Muscle of leg (tissue), 11 donors: ENCODE measurements around the gene DVL3. TPM values are rescaled to one million over a fixed set of nuclear protein-coding genes. Genes with fewer than 3 reads are reported as not detected.

Source experiments
- DNase-seq: peaks from one replicate; pipeline ENCODE4 v3.0.0; 2013
- H3K27ac ChIP-seq: one replicate; pipeline ENCODE4 v1.5.1; 2013; ENCODE audit warnings: mild to moderate bottlenecking, low read length, control low read depth
- H3K27me3 ChIP-seq: one replicate; pipeline ENCODE4 v1.6.1; 2013; ENCODE audit warnings: low read length; ENCODE audit not compliant: control insufficient read depth, insufficient read depth
- H3K36me3 ChIP-seq: one replicate; pipeline ENCODE4 v1.6.1; 2013; ENCODE audit warnings: low read length; ENCODE audit not compliant: control insufficient read depth, insufficient read depth
- H3K4me1 ChIP-seq: one replicate; pipeline ENCODE4 v1.6.1; 2013; ENCODE audit warnings: low read length; ENCODE audit not compliant: control insufficient read depth, insufficient read depth
- H3K4me3 ChIP-seq: one replicate; pipeline ENCODE4 v1.5.1; 2013; ENCODE audit warnings: low read length, control low read depth
- H3K9me3 ChIP-seq: replicated peaks from 2 replicates; pipeline ENCODE4 v1.6.1; 2013; ENCODE audit warnings: low read depth, low read length; ENCODE audit not compliant: control insufficient read depth
- WGBS: methylation state at CpG from one replicate; pipeline ENCODE4 v1.1.5; 2013; ENCODE audit warnings: missing lambda C conversion rate; ENCODE audit not compliant: insufficient coverage; 5-methylcytosine and 5-hydroxymethylcytosine counted together
- polyA plus RNA-seq, 8 donors: library from polyadenylated mRNA; unstranded; fragments of 120-200 nt; gene quantifications; one replicate each; pipeline versions ENCODE4 v1.2.1 to v1.2.3, GENCODE V29; 2013; ENCODE audit warnings: inconsistent platforms in 1 of 8, low replicate concordance in 1 of 8; ENCODE audit not compliant: insufficient read length in 8 of 8, insufficient read depth in 1 of 8
- total RNA-seq: library from RNA; stranded (reverse); fragments of 120-200 nt; gene quantifications from one replicate; pipeline ENCODE4 v1.2.4, GENCODE V29; 2013

The DVL3 gene
- total and polyA plus RNA-seq, 9 donors = 37.1 to 96.9 (median 86.8) TPM

DNA sequence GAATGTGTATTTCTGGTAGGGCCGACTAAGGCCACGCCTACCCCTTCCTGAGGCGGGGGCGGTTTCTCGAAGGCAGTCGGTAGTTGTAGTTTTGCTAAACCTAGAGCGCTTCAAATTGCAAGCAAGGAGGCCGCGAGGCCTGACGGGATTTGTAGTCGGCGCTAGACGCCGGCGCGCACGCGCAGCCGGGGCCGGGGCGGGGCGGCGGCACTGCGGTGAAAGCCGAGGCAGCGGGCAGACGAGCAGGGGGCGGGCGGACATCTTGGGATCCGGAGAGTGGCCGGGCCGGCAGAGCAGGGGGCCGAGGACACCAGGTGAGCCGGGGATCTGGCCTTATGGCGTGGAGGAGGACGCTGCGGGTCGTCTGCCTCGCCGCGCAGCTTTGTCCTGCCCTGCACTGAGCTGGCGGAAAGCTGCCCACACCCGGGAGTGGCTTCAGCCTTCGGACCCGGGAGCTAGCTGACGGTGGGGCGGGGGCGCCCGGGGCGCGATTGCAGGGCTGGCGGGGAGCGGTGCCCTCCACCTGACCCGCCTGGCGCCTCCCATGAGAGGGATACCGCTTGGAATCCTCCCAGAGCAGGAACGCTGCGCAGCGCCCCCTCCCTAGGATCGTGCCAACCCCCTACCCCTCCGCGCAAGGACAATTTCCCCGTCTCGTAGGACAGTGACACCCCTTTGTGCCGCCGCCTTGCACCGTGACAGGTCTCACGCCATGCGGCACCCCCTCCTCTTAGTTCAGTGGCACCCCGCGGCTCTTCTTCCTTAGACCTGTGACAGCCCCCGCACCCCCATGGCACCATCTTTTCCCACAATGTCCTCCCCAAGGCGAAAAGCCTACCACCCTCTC is 19.7 kb downstream of the DVL3 start, which contains the start of gene AP2M1:
Gene AP2M1 (plus strand): TSS at position 210 of the 847 bp plus-strand sequence. CDS start 2,139 bp downstream, outside the sequence.
- peak; percentile 100 for DNase-seq
- no peaks in the 10 kb centered on the region for H3K27me3 ChIP-seq
- H3K9me3 ChIP-seq = no peaks in the 10 kb centered on the region
- H3K4me1 ChIP-seq = peaks cover 39% of the 10 kb centered on the region
- peak within 1 kb of the TSS; percentile 61 for H3K4me3 ChIP-seq
- WGBS = under 1% methylated on average over 73 of the region's 73 CpGs
- peaks cover 65% of the 10 kb centered on the region for H3K36me3 ChIP-seq
- H3K27ac ChIP-seq = peak within 1 kb of the TSS; percentile 74

GRCh38 chr3:184175506-184175905 is 20.3 kb downstream of the DVL3 start:
- Histone ChIP-seq H3K4me3 (peak overlapping the region; percentile 61), H3K4me1 (peaks cover 39% of the 10 kb centered on the region), H3K9me3 (no peaks in the 10 kb centered on the region), H3K27ac (peak overlapping the region; percentile 74), H3K36me3 (peaks cover 67% of the 10 kb centered on the region), H3K27me3 (no peaks in the 10 kb centered on the region)
- 0% methylated on average over 4 of the region's 8 CpGs for WGBS
- no peak for DNase-seq

GRCh38 chr3:184175981-184176376 is 20.8 kb downstream of the DVL3 start:
- DNase-seq = no peak
- H3K36me3 ChIP-seq = peaks cover 67% of the 10 kb centered on the region
- peak overlapping the region; percentile 81 for H3K27ac ChIP-seq
- H3K4me1 ChIP-seq = peaks cover 39% of the 10 kb centered on the region
- no peaks in the 10 kb centered on the region for H3K27me3 ChIP-seq
- no CpG with 5 or more reads among the region's 3 CpGs for WGBS
- H3K9me3 ChIP-seq = no peaks in the 10 kb centered on the region
- peak overlapping the region; percentile 61 for H3K4me3 ChIP-seq

DNA sequence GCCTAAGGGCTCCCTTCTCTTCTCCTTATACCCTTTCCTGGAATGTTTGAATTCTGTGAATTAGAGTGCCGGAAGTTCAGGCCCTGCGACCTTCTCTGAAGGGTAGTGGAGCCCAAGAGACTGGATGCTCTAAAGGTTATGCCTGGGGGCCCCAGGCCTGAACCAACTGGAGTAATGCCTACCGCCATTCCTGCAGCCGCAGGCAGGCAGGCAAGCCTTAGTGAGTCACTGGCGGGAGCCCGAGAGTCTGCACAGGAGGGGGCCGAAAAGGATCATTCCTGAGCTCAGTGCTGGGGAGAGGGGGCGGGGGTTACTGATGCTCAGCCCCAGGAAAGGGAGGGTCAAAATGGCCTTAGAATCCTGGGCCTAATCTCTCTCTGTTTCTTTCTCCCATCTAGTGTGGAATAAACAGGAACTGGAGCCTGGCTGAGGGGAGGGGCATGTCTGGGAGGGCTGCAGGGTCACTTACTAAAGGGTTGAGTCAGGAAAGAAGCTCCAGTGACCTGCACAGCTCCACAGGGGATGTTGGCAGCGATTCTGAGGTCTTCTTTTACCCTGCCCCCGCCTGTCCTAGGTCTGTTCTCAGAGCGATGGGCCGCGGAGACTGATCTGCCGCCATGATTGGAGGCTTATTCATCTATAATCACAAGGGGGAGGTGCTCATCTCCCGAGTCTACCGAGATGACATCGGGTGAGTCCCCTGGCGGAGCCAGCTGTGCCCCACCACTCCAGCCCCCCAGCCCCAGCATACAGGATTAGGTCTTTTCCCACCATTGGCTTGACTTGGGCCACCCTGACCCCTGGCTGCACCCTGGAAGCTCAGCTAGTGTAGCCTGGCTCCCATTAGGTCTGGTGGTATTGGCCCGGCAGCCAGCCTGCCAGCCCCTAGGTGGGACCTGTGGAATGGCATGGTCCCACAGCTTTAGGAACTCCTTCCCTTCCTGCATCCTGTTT is 21.5 kb downstream of the DVL3 start:
- 17% methylated on average over 9 of the region's 19 CpGs for WGBS
- peak overlapping the region; percentile 61 for H3K4me3 ChIP-seq
- peak; percentile 80 for DNase-seq
- H3K27ac ChIP-seq = peak overlapping the region; percentile 81
- H3K27me3 ChIP-seq = no peaks in the 10 kb centered on the region
- no peaks in the 10 kb centered on the region for H3K9me3 ChIP-seq
- H3K4me1 ChIP-seq = peaks cover 39% of the 10 kb centered on the region
- peaks cover 67% of the 10 kb centered on the region for H3K36me3 ChIP-seq

DNA sequence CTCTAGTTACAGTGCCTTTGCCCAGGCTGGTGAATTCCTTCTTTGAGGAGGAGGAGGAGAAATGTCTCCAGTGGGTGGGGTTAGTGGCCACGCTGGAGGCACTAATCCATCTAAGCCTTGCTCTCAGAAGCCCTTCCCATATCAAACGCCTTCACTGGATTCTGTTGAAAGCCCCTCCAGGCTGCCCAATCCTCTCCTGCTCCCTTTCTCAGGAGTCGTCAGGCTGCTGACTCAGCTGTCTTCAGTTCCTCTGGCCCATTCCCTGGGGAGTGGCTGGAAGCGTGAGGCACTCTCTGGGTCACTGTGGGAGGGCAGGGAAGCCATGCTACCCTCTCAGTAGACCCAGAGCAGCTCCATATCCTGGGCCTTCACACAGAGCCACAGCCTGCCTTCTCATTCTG is 22.2 kb downstream of the DVL3 start:
- no CpG with 5 or more reads among the region's 4 CpGs for WGBS
- Histone ChIP-seq H3K9me3 (no peaks in the 10 kb centered on the region), H3K4me3 (no peak overlapping the region), H3K36me3 (peaks cover 67% of the 10 kb centered on the region), H3K27me3 (no peaks in the 10 kb centered on the region), H3K4me1 (peaks cover 39% of the 10 kb centered on the region), H3K27ac (no peak overlapping the region)
- DNase-seq = no peak

DNA sequence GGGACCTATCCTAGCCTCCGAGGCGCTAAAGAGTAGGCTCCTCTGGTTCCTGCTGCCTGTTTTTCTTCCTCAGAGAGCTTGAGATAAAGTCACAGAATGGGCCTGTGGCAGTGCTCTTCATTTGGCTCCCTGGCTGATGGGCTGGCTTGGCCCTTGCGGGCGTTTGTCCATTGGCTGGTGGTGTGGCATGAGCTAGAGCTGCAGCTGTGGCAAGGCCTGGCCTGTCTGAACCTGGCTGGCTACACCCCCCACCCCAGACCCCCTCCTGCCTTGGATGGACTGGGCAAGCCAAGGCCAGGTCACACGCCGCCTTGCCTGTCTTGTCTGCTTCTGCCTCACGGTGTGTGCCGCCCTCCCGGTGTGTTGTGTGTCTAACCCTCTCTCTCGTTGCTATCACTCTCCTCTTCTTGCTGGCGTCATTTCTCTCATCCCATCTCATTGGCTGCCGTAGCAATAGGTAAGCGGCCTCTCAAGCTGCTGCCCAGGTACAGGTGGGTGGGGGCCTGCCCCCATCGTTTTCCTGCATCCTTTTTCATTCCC is 22.7 kb downstream of the DVL3 start:
- Histone ChIP-seq H3K27me3 (no peaks in the 10 kb centered on the region), H3K9me3 (no peaks in the 10 kb centered on the region), H3K4me3 (no peak overlapping the region), H3K4me1 (peaks cover 39% of the 10 kb centered on the region), H3K36me3 (peaks cover 68% of the 10 kb centered on the region), H3K27ac (no peak overlapping the region)
- WGBS = 89% methylated on average over 9 of the region's 14 CpGs
- DNase-seq = no peak

GRCh38 chr3:184178521-184179138 is 23.5 kb downstream of the DVL3 start:
- 94% methylated on average over 13 of the region's 13 CpGs for WGBS
- Histone ChIP-seq H3K4me1 (peaks cover 37% of the 10 kb centered on the region), H3K36me3 (peaks cover 70% of the 10 kb centered on the region)

DNA sequence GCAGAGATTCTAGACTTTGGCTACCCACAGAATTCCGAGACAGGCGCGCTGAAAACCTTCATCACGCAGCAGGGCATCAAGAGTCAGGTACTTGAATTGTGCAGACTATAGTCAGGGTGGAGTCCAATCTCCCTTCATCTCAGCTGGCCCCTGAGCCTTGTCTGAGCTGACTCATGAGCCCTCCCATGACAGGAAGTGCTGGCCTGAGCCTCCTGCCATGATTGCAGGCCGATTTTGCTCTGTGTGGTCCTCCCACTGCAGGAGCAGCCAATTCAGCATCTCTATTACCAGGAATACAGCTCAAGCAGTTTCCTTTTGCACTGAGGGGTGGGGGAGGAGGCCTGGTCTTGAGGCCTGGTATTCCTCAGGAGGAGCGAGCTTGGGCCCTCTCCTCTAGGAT is 25.0 kb downstream of the DVL3 start:
- no peak overlapping the region for H3K27ac ChIP-seq
- H3K4me3 ChIP-seq = no peak overlapping the region
- H3K27me3 ChIP-seq = no peaks in the 10 kb centered on the region
- DNase-seq = no peak
- no peaks in the 10 kb centered on the region for H3K9me3 ChIP-seq
- 80% methylated on average over 1 of the region's 6 CpGs for WGBS
- H3K4me1 ChIP-seq = peaks cover 30% of the 10 kb centered on the region
- H3K36me3 ChIP-seq = peaks cover 77% of the 10 kb centered on the region

More at GRCh38 chr3:184178521-184179138, 23.5 kb downstream of the DVL3 start:
- Histone ChIP-seq H3K4me3 (no peak overlapping the region), H3K9me3 (no peaks in the 10 kb centered on the region), H3K27ac (no peak overlapping the region), H3K27me3 (no peaks in the 10 kb centered on the region)
- no peak for DNase-seq

DNA sequence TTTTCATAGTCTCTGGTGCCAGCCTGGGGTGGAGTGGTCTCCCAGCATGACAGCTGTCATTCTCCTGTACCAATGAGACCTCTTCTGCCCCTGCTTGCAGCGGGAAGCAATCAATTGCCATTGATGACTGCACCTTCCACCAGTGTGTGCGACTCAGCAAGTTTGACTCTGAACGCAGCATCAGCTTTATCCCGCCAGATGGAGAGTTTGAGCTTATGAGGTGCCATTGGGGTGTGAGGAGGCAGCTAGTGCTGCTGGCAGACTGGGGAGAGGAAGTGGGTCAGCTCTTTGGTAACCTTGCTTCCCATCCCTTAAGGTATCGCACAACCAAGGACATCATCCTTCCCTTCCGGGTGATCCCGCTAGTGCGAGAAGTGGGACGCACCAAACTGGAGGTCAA is 26.4 kb downstream of the DVL3 start:
- Histone ChIP-seq H3K4me1 (peaks cover 21% of the 10 kb centered on the region), H3K36me3 (peaks cover 77% of the 10 kb centered on the region)
- WGBS = 95% methylated on average over 4 of the region's 9 CpGs

More for the DNA sequence above, 26.4 kb downstream of the DVL3 start:
- H3K27ac ChIP-seq = no peak overlapping the region
- H3K4me3 ChIP-seq = no peak overlapping the region
- no peaks in the 10 kb centered on the region for H3K27me3 ChIP-seq
- no peak for DNase-seq
- H3K9me3 ChIP-seq = no peaks in the 10 kb centered on the region
